ENCODE results near the gene NCAM1. TPM values are rescaled to one million over a fixed set of nuclear protein-coding genes. Genes with fewer than 3 reads are reported as not detected.

NCAM1 gene
- total RNA-seq, 1 donor from 2014 or later = 3.5 TPM

GRCh38 chr11:112996994-112997393 is 35.8 kb downstream of the NCAM1 start:
- no peak for TF ChIP-seq CTCF (IDR thresholded peaks at IDR 0.05)
- intact Hi-C loops (cut with DNase I) = no loop called here
- Histone ChIP-seq H3K4me3 (no peak overlapping the region), H3K4me1 (no peaks in the 10 kb centered on the region), H3K27ac (no peak overlapping the region), H3K9me3 (no peaks in the 10 kb centered on the region), H3K36me3 (no peaks in the 10 kb centered on the region), H3K27me3 (ENCODE audit: low read depth) (no peaks in the 10 kb centered on the region)
- ATAC-seq (no peak), DNase-seq (no peak)

GRCh38 chr11:112997857-112998466 is 36.7 kb downstream of the NCAM1 start:
- intact Hi-C loops (cut with DNase I) = no loop called here
- Histone ChIP-seq H3K4me1 (no peaks in the 10 kb centered on the region), H3K27me3 (ENCODE audit: low read depth) (no peaks in the 10 kb centered on the region), H3K9me3 (no peaks in the 10 kb centered on the region), H3K36me3 (no peaks in the 10 kb centered on the region), H3K4me3 (no peak overlapping the region), H3K27ac (no peak overlapping the region)
- DNase-seq (no peak), ATAC-seq (no peak)
- TF ChIP-seq CTCF (IDR thresholded peaks at IDR 0.05) = no peak

GRCh38 chr11:112999520-112999919 is 38.3 kb downstream of the NCAM1 start:
- ATAC-seq (no peak), DNase-seq (no peak)
- intact Hi-C loops (cut with DNase I) = no loop called here
- TF ChIP-seq CTCF (IDR thresholded peaks at IDR 0.05) = no peak
- Histone ChIP-seq H3K36me3 (no peaks in the 10 kb centered on the region), H3K4me3 (no peak overlapping the region), H3K27ac (no peak overlapping the region), H3K9me3 (no peaks in the 10 kb centered on the region), H3K4me1 (no peaks in the 10 kb centered on the region), H3K27me3 (ENCODE audit: low read depth) (no peaks in the 10 kb centered on the region)

GRCh38 chr11:113001709-113002108 is 40.5 kb downstream of the NCAM1 start:
- H3K4me1 ChIP-seq = no peaks in the 10 kb centered on the region
- DNase-seq (no peak), ATAC-seq (no peak)
- H3K4me3 ChIP-seq = no peak overlapping the region
- no peak for TF ChIP-seq CTCF (IDR thresholded peaks at IDR 0.05)
- no peaks in the 10 kb centered on the region for H3K36me3 ChIP-seq
- intact Hi-C loops (cut with DNase I) = no loop called here
- no peaks in the 10 kb centered on the region for H3K9me3 ChIP-seq
- H3K27ac ChIP-seq = no peak overlapping the region
- no peaks in the 10 kb centered on the region for H3K27me3 ChIP-seq (ENCODE audit: low read depth)

- H3K27me3 ChIP-seq (ENCODE audit: low read depth) = no peaks in the 10 kb centered on the region
- no peaks in the 10 kb centered on the region for H3K4me1 ChIP-seq
- no peak for ATAC-seq
- no peak overlapping the region for H3K4me3 ChIP-seq
- no peak overlapping the region for H3K27ac ChIP-seq
- H3K9me3 ChIP-seq = no peaks in the 10 kb centered on the region
- H3K36me3 ChIP-seq = no peaks in the 10 kb centered on the region
- intact Hi-C loops (cut with DNase I) = no loop called here
- DNase-seq = no peak
- TF ChIP-seq CTCF (IDR thresholded peaks at IDR 0.05) = no peak
Observed at GRCh38 chr11:113006896-113007445, 45.8 kb downstream of the NCAM1 start.
